GM18873 (cell line): ENCODE results near the gene CTSG.
"Not testable (repeated sequence)": the region's sequence is repeated elsewhere in the genome, so short reads cannot be mapped to it uniquely, and the experiment has no call there.

Experiments
- ATAC-seq: cut with Tn5 transposase; IDR thresholded peaks from one replicate; pipeline ENCODE4 v1.9.1; 2021; ENCODE audit warnings: mild to moderate bottlenecking, moderate library complexity, moderate number of reproducible peaks; ENCODE audit not compliant: unreplicated experiment, low FRiP score

Gene CTSG

GRCh38 chr14:24576182-24576581 is at the start of gene CTSG:
CTSG (minus strand) TSS chr14:24576250; CDS start chr14:24576223, 27 bp downstream.
- no peak for ATAC-seq

- no peak for ATAC-seq
Measured at GRCh38 chr14:24613747-24614146, 37.7 kb upstream of the CTSG start.

- no peak for ATAC-seq
Measured at GRCh38 chr14:24613241-24613640, 37.2 kb upstream of the CTSG start.

GRCh38 chr14:24612196-24612595 is 36.1 kb upstream of the CTSG start:
- no peak for ATAC-seq

- ATAC-seq = no peak
Measured at GRCh38 chr14:24609655-24610344, 33.8 kb upstream of the CTSG start, which contains the start of gene GZMH. GZMH (minus strand) TSS chr14:24609685; CDS start chr14:24609613, 72 bp downstream.

- no peak for ATAC-seq
Measured at GRCh38 chr14:24607635-24608514, 31.8 kb upstream of the CTSG start.

GRCh38 chr14:24607081-24607480 is 31.0 kb upstream of the CTSG start:
- no peak for ATAC-seq

- no peak for ATAC-seq
Measured at GRCh38 chr14:24606297-24606696, 30.2 kb upstream of the CTSG start.

GRCh38 chr14:24605435-24606190 is 29.6 kb upstream of the CTSG start:
- peak; percentile 83 for ATAC-seq

- no peak for ATAC-seq
Measured at GRCh38 chr14:24597403-24597802, 21.4 kb upstream of the CTSG start.

- ATAC-seq = no peak
Measured at GRCh38 chr14:24595073-24595808, 19.2 kb upstream of the CTSG start.

- not testable (repeated sequence) for ATAC-seq
Measured at GRCh38 chr14:24591004-24591403, 15.0 kb upstream of the CTSG start.

- not testable (repeated sequence) for ATAC-seq
Measured at GRCh38 chr14:24584402-24584801, 8.4 kb upstream of the CTSG start.

GRCh38 chr14:24578558-24578957 is 2.5 kb upstream of the CTSG start:
- ATAC-seq = no peak

GRCh38 chr14:24576771-24577170 is 721 bp upstream of the CTSG start:
- no peak for ATAC-seq

GRCh38 chr14:24574206-24574774 is 1.8 kb downstream of the CTSG start:
- ATAC-seq = no peak

GRCh38 chr14:24566318-24566717 is 9.7 kb downstream of the CTSG start:
- ATAC-seq = no peak

- ATAC-seq = no peak
Measured at GRCh38 chr14:24565766-24566165, 10.3 kb downstream of the CTSG start.

- ATAC-seq = no peak
Measured at GRCh38 chr14:24563505-24563904, 12.5 kb downstream of the CTSG start.

GRCh38 chr14:24556756-24557155 is 19.3 kb downstream of the CTSG start:
- ATAC-seq = no peak
